ENCODE data around the gene DPH6.
"Not testable (repeated sequence)": the region's sequence is repeated elsewhere in the genome, so short reads cannot be mapped to it uniquely, and the experiment has no call there.

The DPH6 gene

DNA sequence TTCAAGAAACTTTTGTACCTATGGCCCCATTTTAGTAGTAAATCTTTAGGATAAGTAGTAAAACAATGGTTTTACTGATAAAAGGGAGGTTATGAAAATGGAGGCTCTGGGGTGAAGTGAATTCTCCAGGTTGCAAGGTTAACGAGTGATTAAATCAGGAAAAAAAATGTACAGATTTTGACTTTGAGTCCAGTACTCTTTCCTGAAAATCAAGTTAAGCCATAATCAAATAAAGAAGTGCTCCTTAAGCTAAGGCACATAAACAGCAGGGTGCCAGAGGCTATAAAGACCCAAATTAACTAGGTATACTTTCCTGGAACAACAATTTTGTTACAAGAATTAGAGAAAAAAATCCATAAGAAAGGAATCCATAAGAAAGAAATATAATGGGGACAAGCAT is 114.7 kb downstream of the DPH6 start:
- DNase-seq: no peak

DNA sequence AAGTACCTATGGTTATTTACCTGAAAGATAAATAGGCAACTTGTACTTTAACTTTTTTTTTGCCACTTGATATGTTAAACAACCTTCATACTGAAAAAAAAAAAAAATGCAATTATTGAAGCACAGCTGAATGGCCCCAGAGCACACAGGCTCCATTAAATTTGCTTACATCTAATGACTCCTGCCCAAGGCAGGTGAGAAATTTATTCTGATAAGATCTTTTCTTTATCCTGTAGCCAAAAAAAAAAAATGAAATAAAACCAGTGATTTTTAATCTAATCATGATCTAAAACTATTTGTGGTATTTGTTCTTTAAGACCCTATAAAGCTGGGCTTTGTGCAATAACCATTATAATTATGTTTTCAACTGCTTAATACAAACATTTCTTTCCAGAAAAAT is 115.7 kb downstream of the DPH6 start:
- no peak for DNase-seq

DNA sequence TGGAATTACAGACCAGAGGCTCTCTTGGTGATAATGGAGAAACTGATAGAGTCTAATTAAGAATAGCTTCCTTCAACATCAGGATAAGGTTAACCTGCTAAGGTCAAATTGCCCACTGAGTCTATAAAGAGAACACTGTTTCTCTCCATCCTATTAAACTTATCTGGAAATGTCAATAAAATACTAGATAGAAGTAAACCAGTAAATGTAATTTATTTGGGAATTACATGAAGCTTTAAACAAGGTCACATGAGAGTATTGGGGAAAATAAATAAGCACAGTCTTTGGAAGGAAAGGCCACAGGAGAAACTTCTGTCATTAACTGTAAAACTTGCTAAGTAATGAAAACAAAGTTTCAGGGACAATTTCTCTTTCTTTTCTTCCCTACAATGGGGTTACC is 118.5 kb downstream of the DPH6 start:
- DNase-seq: no peak

DNA sequence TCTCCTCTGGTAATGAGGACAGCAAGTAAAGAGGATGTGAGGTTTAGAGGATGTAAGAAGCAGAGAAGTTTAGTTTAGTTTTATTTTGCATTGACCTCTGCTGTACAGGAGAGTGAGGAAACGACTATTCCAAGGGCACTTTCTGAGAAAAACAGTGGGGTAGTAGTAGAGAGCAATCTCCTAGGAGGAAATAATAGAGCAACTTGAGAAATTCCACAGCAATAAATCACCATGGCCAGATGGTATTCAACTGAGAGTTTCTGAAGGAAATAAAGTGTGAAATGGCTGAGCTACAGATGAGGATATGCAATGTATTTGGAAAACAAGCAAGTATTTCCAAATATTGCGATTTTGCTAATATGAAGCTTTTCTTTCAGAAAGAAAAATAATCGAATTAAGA is 118.9 kb downstream of the DPH6 start:
- DNase-seq: no peak

DNA sequence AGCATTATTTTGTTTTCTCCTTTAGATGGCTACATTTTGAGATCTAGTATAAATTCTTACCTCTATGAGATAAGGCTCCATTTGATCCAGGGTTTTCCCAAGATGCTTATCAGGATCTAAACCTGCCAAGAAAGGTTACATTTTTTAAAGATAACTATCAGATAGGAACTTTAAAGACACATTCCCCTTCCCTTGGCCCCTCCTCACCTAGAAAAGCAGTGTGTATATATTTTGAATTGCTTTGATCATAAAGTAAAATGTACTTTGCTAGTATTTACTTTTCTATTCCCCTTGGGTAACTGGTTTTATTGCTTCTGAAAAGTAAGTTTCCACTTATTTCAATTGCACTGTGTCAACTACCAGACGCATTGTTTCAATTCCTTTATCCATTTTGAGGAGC is 135.2 kb downstream of the DPH6 start:
- no peak for DNase-seq

DNA sequence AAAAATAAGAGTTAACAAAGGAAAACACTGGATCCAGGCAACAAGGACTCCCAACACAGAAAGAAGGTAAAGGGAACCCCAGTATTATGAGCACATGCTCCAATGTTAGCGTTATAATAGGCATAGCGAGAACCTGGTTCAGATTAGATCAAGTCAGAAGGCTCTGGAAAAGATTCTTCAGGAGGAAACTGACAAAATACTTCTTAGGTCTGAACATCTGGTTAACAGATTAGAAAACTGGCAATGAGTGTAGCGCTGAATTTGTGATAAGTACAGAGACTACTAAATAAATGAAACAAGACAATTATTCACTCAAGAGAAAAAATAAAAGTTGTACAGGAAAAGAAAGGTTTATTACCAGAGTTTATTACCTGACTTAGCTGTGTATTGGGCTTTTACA is 146.1 kb downstream of the DPH6 start:
- no peak for DNase-seq

DNA sequence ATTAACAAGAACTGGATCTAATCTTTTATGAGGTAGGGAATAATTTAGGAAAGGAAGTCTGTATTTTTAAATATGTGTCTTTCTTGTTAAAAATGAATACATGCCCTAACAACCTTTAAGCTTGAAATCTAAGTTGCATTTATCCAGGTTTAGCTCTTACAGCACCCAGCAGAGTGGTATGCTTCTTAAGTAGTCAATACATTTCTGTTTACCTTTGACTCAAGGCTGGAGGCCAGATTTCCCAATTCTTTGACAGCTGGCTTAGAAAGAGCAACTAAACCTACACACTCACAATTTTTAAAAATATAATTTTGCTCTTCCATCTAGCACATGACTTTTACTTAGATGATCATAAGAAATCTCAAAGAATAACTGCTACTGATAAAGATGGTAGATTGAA is 148.9 kb downstream of the DPH6 start:
- DNase-seq: no peak

DNA sequence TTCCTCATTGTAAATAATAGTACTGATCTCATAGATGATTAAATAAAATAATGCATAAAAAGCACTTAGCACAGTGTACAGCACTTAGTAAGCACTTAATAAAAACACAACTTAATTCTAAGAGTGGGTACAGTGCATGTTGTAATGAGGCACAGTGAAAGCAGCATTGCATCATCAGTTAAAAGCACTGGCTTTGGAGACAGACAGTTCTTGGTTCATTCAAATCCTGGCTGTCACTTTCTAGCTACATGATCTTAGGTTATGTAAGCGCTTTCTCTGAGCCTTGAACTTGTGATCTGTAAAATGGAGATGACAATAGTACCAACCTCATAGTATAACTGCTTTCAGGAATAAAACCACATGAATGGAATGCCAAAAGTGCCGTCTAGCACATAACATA is 151.5 kb downstream of the DPH6 start:
- no peak for DNase-seq

DNA sequence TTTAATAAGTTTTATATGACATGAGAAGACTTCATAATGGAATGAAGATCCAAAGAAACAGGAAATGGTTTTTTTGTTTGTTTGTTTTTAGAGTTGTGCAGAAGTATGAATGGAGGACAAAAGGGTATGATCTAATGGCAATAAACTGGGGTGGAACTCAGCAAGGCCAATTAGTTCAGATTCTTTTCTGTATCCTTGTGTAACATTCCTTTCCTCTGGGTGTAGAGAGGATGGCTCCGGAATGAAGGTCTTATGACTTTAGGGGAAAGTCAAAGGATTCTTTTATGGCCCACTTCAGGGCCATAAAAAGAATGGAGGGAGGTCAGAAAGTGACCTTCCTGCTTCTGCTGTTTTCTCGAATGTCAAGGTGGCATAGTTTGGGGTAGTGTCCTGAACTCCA is 152.6 kb downstream of the DPH6 start:
- DNase-seq: no peak

DNA sequence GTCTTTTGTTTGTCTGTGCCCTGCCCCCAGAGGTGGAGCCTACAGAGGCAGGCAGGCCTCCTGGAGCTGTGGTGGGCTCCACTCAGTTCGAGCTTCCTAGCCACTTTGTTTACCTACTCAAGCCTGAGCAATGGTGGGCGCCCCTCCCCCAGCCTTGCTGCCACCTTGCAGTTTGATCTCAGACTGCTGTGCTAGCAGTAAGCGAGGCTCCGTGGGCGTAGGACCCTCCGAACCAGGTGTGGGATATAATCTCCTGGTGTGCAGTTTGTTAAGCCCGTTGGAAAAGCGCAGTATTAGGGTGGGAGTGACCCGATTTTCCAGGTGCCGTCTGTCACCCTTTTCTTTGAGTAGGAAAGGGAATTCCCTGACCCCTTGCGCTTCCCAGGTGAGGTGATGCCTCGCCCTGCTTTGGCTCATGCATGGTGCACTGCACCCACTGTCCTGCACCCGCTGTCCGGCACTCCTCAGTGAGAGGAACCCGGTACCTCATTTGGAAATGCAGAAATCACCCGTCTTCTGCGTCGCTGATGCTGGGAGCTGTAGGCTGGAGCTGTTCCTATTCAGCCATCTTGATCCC is 154.5 kb downstream of the DPH6 start:
- not testable (repeated sequence) for DNase-seq

DNA sequence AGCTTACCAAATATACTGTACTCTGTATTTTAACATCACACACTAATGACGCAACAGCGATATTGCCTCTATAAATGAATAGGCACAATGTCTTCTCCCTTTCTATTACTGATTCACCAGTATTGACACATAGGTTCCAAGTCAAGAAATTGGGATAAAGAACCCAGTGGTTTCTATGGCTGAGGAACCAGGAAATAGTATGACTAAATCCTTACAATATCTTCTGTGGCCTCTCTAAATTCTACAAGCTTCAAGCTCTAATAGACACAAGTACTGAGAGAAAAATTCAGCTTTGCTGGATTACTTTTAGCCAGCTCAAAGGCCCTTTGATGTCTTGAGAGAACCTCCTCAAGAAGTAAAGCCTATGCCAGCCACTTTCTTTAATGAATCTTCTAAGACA is 162.5 kb downstream of the DPH6 start:
- no peak for DNase-seq

DNA sequence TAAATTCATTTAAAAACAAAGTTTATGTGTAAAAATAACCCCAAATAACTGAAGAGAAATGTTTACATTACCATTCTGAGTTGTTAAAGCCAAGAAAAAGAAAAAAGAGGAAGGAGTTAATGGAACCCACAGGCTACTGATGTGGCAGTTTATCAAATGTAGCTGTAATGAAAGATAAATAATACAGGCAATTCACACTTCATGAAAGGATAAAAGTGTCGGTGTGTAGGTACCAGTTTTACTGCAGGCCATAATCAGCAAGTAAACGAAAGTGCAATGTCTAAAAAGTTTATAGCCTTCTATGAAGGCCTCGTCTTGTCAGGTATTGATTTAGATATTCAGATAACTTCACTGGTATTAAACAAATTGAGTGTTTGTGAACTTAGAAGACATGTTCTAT is 164.6 kb downstream of the DPH6 start:
- no peak for DNase-seq

DNA sequence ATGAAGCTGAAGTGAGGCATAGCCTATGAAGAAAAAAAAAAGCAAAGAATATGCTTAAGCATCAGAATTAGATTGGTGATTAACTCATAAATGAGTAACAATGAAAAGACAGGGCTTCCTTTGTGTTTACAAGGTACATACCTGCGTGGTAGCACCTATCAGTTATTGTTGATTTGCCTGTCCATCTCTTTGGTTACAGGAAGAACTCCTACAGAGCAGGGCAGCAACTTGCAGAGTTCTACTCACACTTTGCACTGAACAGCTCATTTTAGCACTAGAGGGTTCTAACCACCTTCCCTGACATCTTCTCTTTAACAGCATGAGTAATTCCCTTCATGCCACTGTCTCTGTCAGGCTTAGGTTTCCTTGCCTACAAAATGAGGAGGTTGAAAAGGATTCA is 166.0 kb downstream of the DPH6 start:
- DNase-seq: no peak

DNA sequence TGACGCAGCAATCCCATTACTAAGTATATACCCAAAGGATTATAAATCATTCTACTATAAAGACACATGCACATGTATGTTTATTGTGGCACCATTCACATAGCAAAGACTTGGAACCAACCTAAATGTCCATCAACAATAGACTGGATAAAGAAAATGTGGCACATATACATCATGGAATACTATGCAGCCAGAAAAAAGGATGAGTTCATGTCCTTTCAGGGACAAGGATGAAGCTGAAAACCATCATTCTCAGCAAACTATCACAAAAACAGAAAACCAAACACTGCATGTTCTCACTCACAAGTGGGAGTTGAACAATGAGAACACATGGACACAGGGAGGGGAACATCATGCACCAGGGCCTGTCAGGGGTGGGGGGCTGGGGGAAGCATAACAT is 167.5 kb downstream of the DPH6 start:
- DNase-seq: not testable (repeated sequence)

DNA sequence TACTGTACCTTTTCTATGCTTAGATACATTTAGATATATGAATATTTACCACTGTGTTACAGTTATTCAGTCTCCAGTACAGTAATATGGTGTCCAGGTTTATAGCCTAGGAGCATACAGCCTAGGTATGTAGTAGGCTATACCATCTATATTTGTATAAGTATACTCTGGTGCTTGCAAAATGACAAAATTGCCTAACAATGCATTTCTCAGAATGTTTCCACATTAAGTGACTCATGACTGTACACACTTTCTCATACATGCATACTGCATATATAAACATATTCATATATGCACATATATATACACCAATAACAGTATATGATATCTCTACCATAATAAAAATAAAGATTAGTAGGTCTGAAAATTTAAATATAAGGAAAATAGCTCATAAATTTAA is 169.3 kb downstream of the DPH6 start:
- no peak for DNase-seq

DNA sequence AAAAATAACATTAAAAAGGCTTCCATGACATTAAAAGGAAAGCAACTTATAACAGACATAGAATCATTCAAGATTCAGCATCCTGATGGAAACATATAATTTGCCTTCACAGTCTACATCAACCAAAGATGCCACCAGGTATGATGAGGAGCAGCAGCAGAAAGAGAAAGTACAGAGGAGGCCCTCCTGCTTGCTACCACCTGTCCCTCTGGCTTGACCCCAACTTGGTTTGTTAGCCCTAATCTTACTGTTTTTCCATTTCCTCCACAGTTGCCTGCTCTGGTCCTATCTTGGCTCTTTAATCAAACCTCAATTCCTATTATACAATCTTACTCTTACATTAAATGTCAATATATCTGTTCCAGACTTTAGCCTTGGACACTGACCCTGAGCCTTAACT is 171.3 kb downstream of the DPH6 start:
- no peak for DNase-seq

DNA sequence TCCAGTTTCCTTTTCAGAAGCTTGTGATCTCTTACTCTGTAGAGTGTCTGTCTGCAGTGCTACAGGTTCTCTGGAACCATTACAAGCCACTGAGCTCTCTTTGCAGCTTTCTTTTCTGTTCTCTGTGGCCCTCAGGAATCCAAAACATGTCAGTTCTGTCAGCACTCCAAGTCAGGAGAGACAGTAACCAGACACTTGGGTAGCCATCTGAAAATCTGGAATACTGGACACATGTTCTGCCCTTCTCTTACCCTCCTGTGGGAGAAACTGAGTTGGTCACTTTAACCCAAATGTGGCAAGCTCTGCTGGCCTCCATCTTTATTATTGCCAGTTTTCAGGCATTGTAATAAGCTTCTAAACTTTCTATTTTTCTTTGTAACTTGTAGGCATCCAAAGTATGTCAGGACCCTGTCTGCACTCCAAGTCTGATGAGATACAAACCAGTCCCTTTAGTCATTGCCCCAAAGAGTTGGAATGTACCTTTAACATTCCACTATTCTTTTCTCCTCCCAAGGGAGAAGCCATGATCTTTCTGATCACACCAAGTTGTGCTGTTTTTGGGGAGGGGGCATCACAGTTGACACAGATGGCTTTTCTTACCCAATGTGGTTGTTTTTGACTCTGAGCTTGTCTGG is 183.7 kb downstream of the DPH6 start:
- DNase-seq: no peak

DNA sequence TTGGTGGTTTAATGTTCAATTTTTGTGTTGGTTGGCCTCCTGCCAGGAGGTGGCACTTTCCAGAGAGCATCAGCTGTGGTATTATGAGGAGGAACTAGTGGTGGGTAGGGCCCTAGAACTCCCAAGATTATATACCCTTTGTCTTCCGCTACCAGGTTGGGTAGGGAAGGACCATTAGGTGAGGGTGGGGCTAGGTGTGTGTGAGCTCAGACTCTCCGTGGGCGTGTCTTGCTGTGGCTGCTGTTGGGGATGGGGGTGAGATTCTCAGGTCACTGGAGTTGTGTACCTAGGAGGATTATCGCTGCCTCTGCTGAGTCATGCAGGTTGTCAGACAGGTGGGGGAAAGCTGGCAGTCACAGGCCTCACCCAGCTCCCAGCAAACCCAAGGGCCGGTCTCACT is 187.1 kb downstream of the DPH6 start:
- no peak for DNase-seq

DNA sequence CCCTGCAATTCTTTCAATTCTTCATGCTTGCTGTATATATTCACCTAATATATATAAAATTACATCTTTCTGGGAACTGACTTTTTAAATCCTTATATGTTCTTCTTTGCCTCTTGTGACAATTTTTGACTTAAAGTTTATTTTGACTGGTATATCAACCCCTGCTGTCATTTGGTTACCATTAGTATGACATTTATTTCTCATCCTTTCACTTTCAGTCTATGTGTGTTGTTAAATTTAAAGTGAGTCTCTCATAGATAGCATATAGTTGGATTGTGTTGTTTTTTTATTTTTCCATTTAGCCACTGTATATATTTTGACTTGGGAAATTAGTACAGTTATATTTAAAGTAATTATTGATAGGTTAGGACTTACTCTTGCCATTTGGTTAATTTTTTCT is 194.9 kb downstream of the DPH6 start:
- DNase-seq: no peak

DNA sequence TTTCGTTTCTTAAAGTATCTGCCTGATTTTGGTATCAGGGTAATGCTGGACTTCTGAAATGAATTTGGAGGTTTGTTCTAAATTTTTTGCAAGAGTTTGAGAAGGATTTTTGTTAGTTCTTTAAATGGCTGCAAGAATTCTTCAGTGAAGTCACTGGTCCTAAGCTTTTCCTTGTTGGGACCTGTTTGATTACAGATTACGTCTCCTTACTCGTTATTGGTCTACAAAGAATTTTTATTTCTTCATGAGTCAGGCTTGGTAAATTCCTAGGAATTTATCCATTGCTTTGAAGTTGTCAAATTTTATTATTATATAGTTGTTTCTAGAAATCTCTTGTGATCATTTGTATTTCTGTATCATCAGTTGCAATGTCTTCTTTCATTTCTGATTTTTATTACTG is 196.0 kb downstream of the DPH6 start:
- DNase-seq: no peak

DNA sequence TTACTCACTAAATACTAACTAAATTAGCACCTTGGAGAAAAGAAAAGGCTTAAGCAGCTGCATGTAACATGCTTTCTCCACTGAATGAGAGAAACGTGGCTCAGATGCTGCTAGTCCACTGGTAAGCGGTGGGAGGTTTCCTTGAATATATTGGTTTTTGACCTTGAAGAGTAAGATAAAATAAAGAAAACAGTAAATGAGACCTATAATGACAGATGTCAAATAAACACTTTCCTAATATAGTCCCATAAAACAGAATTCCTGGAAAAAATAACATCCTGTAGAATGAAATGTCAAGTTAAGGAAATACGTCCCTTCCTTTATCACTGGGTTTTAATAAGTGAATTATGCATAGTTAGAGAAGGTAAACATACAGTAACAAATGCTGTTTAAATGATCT is 215.0 kb downstream of the DPH6 start:
- DNase-seq: no peak

DNA sequence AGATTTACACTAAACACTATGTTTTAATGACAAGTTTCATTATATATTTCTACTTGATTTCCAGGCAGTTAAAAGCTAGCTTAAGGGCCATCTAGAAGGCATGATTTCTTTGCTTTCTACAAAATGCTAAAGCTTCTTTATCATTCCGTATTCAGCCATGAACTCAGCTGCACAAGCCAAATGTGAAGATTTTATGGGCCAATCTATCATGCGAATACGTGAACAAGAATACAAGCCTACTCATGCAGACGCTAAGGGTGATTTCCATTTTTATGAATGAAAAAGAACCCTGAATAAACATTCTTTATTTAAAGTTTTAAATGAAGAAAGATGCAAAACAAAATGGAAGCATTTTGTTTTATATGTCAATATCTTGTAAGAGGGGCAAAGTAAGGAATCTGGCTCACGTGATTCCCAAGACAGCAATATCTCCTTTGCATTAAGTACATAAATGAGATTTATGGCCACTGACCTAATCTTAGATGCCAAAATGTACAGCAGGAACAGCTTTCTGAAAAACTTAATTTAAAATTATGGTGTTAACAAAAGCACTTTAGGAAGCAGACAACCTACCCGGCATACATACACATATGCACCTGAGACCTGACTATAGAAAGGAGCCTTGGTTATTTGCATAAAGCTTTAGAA is 215.8 kb downstream of the DPH6 start:
- no peak for DNase-seq

DNA sequence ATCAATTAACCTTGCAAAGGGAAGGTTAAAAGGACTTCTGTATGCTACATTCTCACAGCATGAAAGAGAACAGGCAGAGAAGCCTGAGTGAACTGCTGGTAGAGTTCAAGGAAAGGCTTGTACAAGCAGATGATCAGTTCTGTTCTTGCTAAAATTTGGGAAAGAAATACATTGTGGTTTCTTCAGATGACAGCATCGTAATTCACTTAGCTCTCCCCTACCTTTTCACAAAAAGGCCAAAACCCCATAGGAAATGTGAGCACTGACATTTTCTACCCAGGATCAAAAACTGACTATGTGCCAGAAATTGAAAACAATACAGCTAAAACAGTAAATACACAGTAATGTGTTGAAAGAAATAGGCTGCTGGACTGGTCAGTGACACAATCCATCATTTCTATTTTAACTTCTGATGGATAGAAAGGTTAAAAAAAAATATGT is 216.4 kb downstream of the DPH6 start:
- DNase-seq: no peak

DNA sequence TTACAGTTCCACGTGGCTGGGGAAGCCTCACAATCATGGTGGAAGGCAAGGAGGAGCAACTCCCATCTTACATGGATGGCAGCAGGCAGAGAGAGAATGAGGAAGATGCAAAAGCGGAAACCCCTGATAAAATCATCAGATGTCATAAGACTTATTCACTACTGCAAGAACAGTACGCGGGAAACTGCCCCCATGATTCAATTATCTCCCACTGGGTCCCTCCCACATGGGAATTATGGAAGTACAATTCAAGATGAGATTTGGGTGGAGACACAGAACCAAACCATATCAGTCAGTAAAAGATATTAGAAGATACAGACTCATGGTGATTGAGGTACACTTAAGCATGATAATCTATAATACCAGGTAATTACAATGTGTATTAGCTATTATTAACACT is 217.1 kb downstream of the DPH6 start:
- DNase-seq: not testable (repeated sequence)

DNA sequence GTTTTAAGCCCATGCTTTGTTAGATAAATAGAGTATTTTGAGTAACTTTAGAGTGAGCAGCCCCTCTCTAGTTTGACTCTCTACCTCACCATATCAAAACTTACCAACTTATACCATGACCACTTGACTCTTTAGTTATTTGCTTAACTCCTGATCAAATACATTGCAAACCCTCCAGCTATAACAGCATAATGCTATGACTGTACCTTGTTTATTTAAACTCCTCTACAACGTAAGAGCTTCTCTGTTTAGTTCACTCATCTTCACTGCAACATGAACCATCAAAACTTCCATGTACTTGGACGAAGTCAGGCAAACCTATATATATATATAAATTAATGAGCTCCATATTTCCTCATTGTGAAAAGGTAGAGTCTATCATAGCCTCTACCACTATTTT is 218.2 kb downstream of the DPH6 start:
- no peak for DNase-seq

All from SHP77 treated with DMSO at 0.1 percent for 48 hours (cell line).